HL-60 (cell line): ENCODE data around the gene PPP6R3.

Experiments
- CTCF ChIP-seq: IDR thresholded peaks from one replicate; pipeline ENCODE4 v1.5.1; 2011; ENCODE audit warnings: low read length, control low read depth, inconsistent platforms; ENCODE audit not compliant: insufficient read depth
- GABPA ChIP-seq: IDR thresholded peaks from 2 replicates; pipeline ENCODE4 v1.6.1; 2012; ENCODE audit warnings: low read depth
- REST ChIP-seq: IDR thresholded peaks from 2 replicates; pipeline ENCODE4 v1.6.1; 2012; ENCODE audit warnings: low read depth; ENCODE audit not compliant: insufficient replicate concordance

- TF ChIP-seq CTCF (no peak), REST (no peak), GABPA (no peak)
Measured at GRCh38 chr11:68412593-68413475, 47.7 kb upstream of the PPP6R3 start.
